KMS-11 (cell line): ENCODE results near the gene CDC42BPA.

Experiments
- H2AFZ ChIP-seq: fragments of 200-600 bp; sonication (generic); 2 replicates; pipeline ENCODE4 v1.6.1; 2016; ENCODE audit warnings: antibody characterized with exemption, mixed run types, low read depth
- H3K27ac ChIP-seq: fragments of 200-600 bp; sonication (generic); 2 replicates; pipeline ENCODE4 v1.6.1; 2016; ENCODE audit warnings: mild to moderate bottlenecking, mixed run types
- H3K27me3 ChIP-seq: fragments of 200-600 bp; sonication (generic); 2 replicates; pipeline ENCODE4 v1.6.1; 2017; ENCODE audit warnings: mild to moderate bottlenecking, low read depth, mixed run types, moderate library complexity; ENCODE audit not compliant: insufficient read depth
- H3K36me3 ChIP-seq: fragments of 200-600 bp; sonication (generic); 2 replicates; pipeline ENCODE4 v1.6.1; 2017; ENCODE audit warnings: mild to moderate bottlenecking, mixed run types; ENCODE audit not compliant: insufficient read depth
- H3K4me1 ChIP-seq: fragments of 200-600 bp; sonication (generic); 2 replicates; pipeline ENCODE4 v1.6.1; 2016; ENCODE audit warnings: mild to moderate bottlenecking, low read depth, mixed run types; ENCODE audit not compliant: poor library complexity, severe bottlenecking
- H3K4me2 ChIP-seq: fragments of 200-600 bp; sonication (generic); 2 replicates; pipeline ENCODE4 v1.7.0; 2016; ENCODE audit warnings: mild to moderate bottlenecking, mixed run types
- H3K4me3 ChIP-seq: fragments of 200-600 bp; sonication (generic); IDR thresholded peaks from 2 replicates; pipeline ENCODE4 v1.6.1; 2017; ENCODE audit warnings: low read depth, low read length, mixed read lengths; ENCODE audit not compliant: insufficient read depth
- H3K79me2 ChIP-seq: fragments of 200-600 bp; sonication (generic); 2 replicates; pipeline ENCODE4 v1.6.1; 2016; ENCODE audit warnings: low read depth, mixed run types; ENCODE audit not compliant: insufficient read depth
- H3K9ac ChIP-seq: fragments of 200-600 bp; sonication (generic); 2 replicates; pipeline ENCODE4 v1.6.1; 2016; ENCODE audit warnings: mild to moderate bottlenecking, mixed run types
- H4K20me1 ChIP-seq: fragments of 200-600 bp; sonication (generic); 2 replicates; pipeline ENCODE4 v1.6.1; 2016; ENCODE audit warnings: mild to moderate bottlenecking, mixed run types; ENCODE audit not compliant: insufficient read depth
- TF ChIP-seq, protein P1 (sequence below): fragments of 200-600 bp; sonication (generic); conservative IDR thresholded peaks from 2 replicates; pipeline ENCODE4 v1.6.1; 2017; ENCODE audit warnings: low read depth, mild to moderate bottlenecking, antibody characterized with exemption, low read length, moderate library complexity, mixed read lengths

The CDC42BPA gene

GRCh38 chr1:227305894-227306626 is 12.2 kb downstream of the CDC42BPA start:
- no peak overlapping the region for H3K4me2 ChIP-seq
- H3K27ac ChIP-seq, result no peak overlapping the region
- TF ChIP-seq, protein P1, sequence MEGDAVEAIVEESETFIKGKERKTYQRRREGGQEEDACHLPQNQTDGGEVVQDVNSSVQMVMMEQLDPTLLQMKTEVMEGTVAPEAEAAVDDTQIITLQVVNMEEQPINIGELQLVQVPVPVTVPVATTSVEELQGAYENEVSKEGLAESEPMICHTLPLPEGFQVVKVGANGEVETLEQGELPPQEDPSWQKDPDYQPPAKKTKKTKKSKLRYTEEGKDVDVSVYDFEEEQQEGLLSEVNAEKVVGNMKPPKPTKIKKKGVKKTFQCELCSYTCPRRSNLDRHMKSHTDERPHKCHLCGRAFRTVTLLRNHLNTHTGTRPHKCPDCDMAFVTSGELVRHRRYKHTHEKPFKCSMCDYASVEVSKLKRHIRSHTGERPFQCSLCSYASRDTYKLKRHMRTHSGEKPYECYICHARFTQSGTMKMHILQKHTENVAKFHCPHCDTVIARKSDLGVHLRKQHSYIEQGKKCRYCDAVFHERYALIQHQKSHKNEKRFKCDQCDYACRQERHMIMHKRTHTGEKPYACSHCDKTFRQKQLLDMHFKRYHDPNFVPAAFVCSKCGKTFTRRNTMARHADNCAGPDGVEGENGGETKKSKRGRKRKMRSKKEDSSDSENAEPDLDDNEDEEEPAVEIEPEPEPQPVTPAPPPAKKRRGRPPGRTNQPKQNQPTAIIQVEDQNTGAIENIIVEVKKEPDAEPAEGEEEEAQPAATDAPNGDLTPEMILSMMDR, result no peak

DNA sequence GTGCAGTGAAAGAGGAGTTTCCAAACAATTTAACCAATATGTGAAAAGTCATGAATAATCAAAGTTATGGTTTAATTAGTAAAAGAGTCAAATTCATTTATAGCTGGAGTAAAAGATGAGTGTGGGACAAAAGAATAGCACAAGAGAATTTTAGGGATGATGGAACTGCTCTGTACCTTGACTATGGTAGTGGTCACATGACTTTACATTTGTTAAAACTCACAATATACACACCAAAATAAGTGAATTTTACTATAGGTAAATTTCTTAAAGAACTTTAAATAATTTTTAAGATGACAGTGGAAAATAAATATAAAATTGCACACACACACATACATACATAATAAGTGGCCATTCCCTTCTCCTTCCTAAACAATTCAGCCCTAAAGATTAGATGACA is 13.6 kb downstream of the CDC42BPA start:
- Histone ChIP-seq H3K36me3 (no peaks in the 10 kb centered on the region), H3K4me2 (no peak overlapping the region), H3K4me1 (peaks cover under 1% of the 10 kb centered on the region), H3K4me3 (no peak overlapping the region), H2AFZ (no peak overlapping the region), H4K20me1 (no peaks in the 10 kb centered on the region), H3K79me2 (peaks cover 5% of the 10 kb centered on the region; the same call in 1 of the 2 replicates), H3K27me3 (no peaks in the 10 kb centered on the region), H3K27ac (no peak overlapping the region), H3K9ac (no peak overlapping the region)
- TF ChIP-seq, protein P1, result no peak

More at GRCh38 chr1:227305894-227306626, 12.2 kb downstream of the CDC42BPA start:
- Histone ChIP-seq H3K36me3 (no peaks in the 10 kb centered on the region), H3K79me2 (peaks cover 5% of the 10 kb centered on the region; the same call in 1 of the 2 replicates), H4K20me1 (no peaks in the 10 kb centered on the region), H3K9ac (no peak overlapping the region), H3K4me3 (no peak overlapping the region), H3K27me3 (no peaks in the 10 kb centered on the region), H3K4me1 (no peaks in the 10 kb centered on the region), H2AFZ (no peak overlapping the region)

DNA sequence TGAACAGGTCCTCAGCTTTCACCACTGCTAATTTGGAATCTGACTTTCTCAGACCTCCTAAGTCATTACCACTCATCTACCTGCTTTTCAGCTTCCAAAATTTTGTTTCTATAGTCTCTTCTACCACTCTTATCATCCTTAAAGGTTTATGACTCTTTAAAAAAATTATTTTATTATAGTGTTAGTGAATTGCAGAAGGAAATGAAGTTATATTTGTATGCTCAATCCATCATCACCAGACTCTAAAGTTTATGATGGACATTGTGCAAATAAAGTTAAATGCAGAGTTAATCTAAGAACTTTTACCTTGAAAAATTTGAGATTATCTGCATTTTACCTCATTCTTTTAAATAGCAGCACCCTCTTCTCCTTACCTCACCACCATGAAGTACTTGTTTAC is 14.6 kb downstream of the CDC42BPA start:
- Histone ChIP-seq H4K20me1 (no peaks in the 10 kb centered on the region), H3K4me3 (no peak overlapping the region), H3K27ac (no peak overlapping the region), H3K9ac (no peak overlapping the region), H3K4me2 (no peak overlapping the region), H3K36me3 (no peaks in the 10 kb centered on the region), H3K4me1 (peaks cover 11% of the 10 kb centered on the region), H3K27me3 (no peaks in the 10 kb centered on the region), H3K79me2 (0 out of 2 replicates have a peak, but pooled peaks cover 5% of the 10 kb centered on the region), H2AFZ (no peak overlapping the region)
- TF ChIP-seq, protein P1, result no peak

DNA sequence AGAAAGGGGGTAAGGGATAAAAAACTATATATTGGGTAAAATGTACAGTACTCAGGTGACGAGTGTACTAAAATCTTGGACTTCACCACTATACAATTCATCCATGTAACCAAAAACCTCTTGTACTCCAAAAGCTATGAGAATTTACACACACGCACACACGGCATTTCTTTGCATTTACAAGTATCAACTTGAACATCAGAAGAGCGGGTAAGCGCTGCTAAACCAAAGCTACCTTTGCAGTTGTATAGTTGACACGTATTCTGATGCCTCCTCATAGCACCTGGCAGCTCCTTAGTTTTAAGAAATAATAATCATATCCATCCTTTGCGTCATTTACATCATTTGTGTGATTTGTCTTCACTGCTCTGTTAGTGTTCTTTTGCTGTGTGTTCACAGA is 17.6 kb downstream of the CDC42BPA start:
- Histone ChIP-seq H2AFZ (no peak overlapping the region), H3K79me2 (no peaks in the 10 kb centered on the region), H3K27me3 (no peaks in the 10 kb centered on the region), H3K4me3 (no peak overlapping the region), H3K36me3 (no peaks in the 10 kb centered on the region), H3K27ac (no peak overlapping the region), H4K20me1 (no peaks in the 10 kb centered on the region), H3K4me1 (peaks cover 14% of the 10 kb centered on the region), H3K4me2 (no peak overlapping the region), H3K9ac (no peak overlapping the region)
- TF ChIP-seq, protein P1, result no peak
